Stimulated activated CD8-positive, alpha-beta memory T cell treated with anti-CD3 and anti-CD28 coated beads, Interleukin-15, amount 100 ng/mL, for 4 hours (primary cell): ENCODE data around the gene LUZP1.

ENCODE experiments used
- DNase-seq, 2 donors: peaks; one replicate each; pipeline ENCODE4 v3.0.0-alpha.2; 2020; ENCODE audit warnings: low read depth in 2 of 2

LUZP1 gene

DNA sequence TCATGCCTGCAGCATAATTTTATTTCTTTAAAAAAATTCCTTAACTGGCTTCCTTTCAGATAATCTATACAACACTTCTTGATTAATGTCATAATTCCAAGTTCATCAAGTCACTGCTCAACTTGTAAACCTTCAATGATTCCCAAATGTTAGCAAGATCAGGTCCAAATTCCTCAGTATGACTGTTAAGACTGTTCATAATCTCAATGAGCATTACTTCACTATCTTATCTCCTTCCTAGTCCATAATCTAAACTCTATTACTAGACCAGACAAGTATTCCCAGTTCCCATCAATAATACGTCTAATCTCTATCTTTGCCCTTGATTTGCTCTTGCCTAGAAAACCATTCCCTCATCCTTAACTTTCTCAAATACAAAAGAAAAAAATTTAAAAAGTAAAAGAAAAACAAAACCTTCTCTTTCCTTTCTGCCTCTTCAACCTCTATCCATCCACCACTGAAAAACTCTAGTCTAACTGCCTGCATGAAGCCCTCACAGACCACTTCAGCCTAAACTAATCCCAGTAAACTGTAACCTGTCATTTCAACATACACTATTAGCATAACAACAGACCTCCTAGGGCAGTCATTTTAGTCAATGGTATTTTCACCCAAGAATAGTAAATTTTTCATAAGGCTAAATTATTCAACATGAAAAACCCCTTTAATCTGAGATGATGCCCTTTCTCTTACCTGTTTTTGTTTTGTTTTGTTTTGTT, 15.5 kb downstream of the LUZP1 start:
- no peak for DNase-seq

DNA sequence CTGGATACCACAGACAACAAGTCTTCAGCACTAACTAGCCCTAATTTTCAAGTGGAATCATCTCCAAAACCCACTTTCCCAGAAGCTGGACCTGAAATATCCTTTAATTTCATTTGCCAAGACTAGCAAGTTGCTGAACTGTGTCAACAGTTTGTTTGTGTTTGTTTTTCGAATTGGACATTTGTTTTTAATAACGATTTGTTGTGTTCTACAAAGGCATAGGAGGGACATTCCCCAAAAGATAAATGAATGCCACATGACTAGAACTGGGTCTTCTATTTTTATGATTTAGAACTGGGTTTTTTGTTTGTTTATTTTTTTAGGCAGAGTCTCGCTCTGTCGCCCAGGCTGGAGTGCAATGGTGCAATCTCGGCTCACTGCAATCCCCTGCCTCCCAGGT, 17.9 kb downstream of the LUZP1 start:
- DNase-seq = no peak

DNA sequence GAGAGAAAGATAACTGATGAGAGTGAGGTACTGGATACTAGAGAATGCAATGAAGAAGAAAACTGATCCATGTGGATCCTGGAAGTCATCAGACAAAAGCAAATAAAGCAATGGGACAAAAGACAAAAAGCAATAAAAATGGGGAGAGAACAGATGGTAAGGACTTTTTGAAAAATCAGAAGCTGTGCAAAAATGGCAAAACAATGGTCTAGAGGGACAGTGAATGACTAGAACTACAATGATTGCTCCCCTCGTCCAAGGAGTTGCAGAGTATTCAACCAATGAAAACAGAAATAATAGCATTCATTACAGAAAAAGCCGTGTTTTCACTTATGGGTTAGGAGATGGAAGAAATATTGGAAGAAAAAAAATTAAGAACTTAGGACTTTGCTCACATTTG, 18.5 kb downstream of the LUZP1 start:
- no peak for DNase-seq

DNA sequence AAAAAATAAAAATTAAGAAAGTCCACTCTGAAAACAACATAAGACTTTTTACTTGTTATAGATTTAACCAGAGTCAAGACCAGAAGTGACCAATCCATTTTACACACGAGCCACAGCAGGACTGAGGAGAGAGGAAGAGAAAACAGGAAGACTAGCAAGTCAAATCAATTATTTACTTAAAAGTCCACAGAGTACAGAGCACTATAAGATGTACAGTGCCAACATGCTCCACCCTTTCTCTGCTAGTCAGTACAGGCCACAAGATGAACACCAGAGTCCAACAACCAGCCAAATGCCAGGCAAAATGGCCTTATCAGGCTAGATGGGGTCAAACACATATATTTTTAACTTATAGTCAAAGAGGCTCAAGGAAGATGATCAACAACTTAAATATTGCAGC, 19.5 kb downstream of the LUZP1 start:
- DNase-seq = no peak

DNA sequence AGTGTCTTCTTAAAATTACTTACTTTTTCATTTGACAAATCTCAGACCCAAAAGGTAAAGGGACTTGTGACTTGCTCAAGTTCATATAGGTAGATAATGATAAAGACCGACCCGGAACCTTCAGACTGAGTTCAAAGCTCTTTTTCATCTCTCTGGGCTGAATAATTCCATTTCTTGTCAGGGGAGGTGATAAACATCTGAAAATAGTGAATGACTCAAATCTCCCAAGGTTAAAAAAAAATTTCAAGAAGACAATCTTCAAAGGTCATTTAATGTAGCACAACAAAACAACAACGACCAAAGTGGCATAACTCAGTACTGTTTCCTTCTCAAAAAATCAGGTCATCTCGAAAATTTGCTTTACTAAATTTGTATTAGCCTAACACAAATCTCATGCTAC, 20.6 kb downstream of the LUZP1 start:
- no peak for DNase-seq

DNA sequence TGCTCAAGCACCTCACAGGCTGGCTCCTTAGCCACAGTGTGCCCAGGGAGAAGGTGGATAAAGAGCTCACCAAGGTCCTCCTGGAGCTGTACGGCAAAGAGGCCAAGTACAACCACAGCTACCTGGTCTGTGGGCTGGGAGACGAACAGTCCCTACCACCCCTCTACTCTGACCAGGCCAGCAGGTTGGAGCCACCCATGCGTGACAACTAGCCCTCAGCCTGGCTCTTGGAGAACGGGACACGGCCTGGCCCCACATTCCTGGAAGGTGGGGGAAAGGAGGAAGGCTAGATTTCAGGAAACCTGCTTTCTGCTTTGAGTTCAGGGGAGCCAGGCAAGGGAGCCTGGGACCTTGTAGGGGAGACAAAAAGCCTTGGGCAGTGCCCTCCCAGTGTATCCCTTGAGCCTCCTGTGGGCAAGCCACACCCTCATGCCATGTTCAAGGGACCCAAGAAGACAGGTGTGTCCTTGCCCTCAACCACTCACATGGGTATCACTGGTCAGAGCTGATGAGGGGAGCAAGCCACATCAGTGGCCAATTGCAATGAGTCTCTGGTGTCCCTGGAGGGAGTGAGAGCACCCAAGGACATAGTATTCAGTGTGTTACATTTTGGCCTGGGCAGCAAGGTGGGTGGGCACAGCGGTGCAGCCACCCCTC, 27.6 kb downstream of the LUZP1 start:
- DNase-seq = no peak

DNA sequence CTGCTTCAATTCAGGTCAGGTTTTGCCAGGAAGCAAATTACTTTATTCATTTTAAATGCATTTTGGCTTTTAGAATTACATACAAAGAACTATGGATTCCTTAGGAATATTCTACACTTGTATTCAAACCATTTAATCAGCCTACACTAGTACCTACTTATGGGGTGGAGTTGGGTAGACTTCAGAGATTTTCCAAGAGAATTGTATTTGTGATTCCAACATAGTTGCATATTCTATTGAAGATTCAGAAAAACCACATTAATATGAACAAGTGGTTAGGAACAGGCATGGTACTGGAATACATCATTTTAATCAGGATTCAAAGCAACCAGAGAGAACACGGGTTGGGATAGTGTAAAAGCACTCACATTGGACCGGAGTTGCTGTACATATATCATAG, 33.4 kb downstream of the LUZP1 start:
- DNase-seq = no peak

DNA sequence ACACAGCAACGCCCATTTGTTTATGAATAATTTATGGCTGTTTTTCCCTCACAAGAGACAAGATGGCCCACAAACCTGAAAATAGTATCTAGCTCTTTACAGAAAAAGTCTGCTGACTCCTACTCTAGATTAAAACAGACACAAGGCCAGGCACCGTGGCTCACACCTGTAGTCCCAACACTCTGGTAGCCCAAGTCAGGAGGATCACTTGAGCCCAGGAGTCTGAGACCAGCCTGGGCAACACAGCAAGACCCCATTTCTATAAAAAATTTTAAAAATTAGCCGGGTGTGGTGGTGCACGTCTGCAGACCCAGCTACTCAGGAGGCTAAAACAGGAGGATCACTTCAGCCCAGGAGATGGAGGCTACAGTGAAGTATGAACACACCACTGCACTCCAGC, 34.6 kb downstream of the LUZP1 start:
- DNase-seq = no peak

DNA sequence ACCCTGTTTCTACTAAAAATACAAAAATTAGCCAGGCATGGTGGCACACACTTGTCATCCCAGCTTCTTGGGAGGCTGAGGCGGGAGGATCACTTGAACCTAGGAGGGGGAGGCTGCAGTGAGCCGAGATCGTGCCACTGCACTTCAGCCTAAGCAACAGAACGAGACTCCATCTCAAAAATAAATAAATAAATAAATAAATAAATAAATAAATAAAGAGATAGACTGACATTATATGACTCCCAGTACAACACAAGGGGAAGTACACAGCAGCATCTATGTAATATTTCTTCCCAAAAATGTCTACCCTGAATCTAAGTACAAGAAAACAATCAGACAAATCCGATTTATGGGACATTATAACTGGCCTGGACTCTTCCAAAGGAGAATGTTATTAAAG, 35.1 kb downstream of the LUZP1 start:
- no peak for DNase-seq

DNA sequence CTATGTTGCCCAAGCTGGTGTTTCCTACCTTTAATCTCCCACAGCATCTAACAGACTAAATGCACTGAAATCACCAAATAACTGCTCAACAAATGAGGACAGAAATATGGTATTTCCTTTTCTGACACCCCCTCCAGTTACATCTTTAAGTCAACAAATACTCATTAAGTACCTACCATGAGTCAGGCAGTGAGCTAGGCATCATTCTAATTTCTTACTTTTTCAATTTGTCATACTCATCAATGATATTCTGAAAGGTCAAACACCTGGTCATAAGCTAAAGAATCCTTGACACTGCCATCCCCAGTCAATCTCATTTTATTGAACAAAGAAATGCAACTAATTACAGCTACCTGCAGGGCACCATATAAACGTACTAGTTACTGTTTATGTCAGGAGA, 36.6 kb downstream of the LUZP1 start:
- no peak for DNase-seq

DNA sequence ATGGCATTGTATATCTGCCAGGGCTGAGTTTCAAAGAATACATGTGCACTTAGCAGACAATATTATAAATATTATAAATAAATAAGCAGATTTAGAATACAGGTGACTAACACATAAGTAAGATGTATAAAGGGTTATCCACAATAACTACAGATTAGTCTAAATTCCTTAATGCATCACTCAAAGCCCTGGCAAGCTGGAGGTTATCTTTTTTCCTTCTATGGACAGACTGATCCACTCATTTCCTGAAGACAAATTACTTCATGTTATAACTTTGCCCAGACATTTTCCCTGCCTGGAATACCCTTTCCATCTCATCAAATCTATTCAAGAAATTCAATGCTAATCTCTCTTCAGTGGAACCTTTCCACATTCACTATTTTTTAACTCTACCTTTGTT, 38.8 kb downstream of the LUZP1 start:
- DNase-seq = no peak

DNA sequence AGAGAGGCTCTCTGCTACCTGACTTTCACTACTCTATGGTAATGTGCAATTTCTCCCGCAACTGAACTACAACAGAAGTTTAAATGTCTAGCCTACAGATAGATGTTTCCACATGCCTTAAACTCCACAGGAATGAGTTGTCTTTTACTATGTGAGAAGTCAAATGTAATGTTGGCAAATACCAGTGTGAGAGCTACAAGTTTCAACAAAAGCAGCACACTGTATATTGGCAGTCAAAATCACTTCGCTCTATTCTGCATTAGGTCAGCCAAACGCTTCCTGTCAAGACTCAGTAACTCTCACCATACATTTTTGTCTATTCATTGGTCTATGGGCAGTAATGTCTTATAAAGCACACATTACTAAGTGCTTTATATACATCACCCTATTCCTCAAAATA, 41.9 kb downstream of the LUZP1 start:
- no peak for DNase-seq

DNA sequence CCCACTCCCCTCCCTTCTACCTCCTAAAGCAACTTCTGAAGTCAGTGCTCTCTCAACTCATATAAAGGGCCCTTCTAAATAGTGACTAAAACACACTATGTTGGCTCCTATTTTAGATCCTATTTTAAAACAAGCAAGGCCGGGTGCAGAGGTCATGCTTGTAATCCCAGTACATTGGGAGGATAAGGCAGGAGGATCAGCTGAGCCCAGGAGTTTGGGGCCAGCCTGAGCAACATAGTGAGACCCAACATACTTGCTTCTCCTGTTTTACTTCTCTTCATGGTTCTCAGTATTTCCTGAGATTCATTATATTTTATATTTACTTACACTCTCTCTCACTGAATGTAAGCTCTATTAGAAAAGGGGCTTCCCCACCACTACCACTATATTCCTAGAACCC, 42.5 kb downstream of the LUZP1 start:
- no peak for DNase-seq

DNA sequence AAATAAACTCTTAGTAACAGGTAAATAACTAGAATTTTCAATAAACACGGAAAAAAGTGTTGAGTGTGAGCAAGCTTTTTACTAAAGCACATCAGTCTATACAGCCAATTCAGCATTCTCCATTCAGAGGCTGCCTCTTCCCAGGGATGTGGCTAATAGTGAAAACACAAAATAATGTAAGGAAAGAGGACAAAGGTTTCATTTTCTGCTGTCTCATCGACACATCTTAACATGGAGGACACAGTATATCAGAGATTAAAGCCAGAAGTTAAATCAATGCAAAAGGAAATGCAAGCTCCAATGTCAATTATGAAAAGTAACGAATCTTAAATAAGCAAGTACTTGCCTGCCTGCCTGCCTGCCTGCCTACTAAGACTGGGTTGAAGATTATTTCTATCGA, 43.2 kb downstream of the LUZP1 start:
- DNase-seq = no peak

DNA sequence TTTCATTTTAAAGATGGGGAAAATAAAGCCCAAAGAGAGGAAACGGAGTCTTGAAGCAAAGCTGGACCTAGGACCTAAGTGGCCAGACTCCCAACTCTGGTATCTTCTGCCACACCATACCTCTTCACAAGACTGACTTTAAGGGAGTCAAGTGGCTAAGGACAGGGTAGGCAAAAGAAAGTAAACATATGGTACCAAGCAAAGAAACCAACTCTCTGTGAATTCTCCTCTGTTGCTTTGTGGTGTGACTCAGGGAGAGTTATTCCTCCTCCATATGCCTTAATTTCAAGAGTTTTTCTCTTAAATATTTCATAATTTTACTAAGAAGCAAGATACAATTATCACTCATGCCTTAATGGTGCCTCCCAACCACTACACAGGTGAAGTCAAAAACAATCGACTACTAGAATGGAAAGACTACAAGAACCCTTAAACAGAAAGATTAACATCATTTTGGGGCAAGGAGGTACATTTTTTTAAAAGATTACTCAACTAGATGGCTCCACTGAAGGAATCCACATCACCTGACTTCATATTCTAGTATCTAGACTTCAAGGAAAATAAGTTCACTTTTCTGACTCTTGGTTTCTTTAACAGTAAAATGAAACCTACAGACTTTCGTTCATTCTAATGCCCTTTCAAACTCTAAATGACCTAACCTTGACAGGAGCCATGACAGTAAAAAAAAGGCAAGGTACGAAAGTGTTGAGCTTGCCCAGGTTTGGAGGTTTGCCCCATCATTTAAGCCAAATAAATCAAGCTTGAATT, 44.2 kb downstream of the LUZP1 start:
- DNase-seq = no peak

DNA sequence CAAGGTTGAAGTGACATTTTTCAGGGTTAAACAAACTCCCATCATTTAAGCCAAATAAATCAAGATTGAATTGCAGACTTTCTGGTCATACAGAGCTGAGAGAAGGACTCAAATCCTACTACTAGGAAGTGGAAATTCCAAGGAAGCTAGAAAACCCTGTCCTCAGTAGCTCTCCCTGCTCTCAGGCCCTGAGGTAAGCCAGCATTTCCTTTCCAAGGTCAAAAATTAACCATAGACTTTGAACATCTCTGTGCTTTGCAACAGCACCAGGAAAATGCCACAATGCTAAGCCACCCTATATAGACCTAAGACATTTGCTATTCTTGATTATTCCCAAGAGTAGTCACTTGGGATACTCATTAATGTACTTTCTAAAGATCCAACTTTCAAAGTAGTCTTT, 45.1 kb downstream of the LUZP1 start:
- DNase-seq = no peak

DNA sequence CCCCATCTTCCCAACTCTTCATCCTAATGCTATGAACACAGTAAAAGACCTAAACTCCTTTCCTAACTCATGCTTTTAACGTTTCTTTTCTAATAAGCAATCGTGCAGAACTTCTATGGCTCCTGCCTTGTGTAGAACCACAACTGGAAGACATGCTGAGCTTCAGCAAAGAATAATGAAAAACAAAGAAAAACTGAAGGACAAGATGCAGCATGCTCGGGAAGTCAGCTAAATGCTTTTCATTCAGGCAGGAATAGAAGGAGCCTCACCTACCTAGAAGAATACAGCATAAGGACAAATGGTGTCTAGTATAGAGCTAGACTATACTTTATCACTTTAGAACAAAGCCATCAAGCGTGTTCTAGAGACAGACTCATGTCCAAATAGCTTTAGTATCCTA, 45.9 kb downstream of the LUZP1 start:
- no peak for DNase-seq

DNA sequence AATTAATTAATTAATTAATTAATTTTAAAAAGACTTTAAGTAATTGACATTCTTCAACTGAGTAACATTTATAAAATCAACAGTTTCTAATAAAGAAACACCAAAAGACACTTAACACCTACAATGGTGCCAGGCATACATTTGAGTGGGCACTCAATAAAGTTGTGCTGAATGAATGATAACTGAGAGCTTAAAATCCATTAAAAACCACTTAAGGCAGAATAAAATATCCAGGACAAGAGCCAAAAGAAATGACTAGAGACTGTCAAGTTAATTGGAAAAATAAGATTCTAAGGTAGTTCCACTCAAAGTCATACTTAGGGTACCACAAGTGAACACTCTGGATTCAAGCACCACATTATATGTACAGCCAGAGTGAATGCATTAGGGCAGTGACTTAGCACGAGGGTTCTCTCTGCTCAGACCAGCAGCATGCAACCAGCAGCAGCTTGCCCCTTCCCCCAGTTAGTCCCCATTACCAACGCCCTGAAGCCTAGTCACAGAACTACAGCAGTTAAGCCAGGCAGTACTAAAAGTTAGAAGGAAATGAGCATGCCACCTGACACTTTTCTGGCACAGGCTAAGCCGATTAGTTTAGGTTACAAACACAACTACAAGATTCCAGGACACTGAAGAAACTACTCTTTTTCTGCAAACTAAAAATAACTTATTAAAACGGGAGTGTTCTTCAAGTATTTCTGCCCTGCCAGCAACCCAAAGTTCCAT, 46.5 kb downstream of the LUZP1 start:
- no peak for DNase-seq

DNA sequence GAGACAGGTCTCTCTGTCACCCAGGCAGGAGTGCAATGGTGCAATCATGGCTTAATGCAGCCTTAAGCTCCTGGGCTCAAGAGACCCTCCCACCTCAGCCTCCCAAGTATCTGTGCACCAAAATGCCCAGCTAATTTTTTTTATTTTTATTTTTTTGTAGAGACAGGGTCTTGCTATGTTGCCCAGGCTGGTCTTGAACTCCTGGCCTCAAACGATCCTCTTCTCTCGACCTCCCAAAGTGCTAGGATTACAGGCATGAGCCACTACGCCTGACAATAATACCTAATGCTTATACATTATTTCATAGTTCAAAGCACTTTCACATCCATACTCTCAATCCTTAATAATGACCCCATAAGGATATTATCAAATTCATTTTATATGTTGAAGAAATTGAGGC, 48.3 kb downstream of the LUZP1 start:
- DNase-seq = no peak

DNA sequence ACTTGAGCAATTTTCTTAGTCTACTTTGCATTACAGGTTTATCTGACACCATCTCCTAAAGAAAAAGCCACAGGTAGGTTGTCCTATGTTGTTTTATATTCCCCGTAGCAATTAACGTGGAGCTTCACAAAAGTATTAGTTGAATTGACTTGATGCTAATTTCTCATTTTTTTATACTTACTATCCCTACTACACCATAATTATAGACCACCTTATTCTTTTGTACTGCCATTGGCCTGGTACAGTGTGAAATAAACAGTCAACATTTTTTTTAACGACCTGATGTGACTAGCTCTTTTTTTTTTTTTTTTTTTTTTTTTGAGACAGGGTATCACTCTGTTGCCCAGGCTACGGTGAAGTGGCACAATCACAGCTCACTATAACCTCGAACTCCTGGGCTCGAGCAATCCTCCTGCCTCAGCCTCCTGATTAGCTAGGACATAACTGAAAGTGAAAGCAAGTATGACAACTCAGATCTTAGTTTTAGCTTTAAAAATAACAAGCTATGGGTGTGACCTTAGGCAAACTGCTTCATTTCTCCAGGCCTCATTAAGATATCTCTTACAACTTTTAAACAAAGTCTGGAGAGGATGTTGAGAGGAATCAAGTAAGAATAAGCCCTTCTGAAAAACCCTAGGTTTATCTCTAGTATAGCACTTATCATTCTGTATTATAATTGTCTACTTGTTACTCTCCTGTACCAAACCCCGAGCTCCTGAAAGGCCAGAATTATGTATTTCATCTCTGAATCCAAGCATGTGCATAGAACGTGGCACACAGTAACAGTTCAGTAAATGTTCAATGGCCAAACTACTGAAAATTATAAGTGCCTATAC, 49.5 kb downstream of the LUZP1 start:
- no peak for DNase-seq

DNA sequence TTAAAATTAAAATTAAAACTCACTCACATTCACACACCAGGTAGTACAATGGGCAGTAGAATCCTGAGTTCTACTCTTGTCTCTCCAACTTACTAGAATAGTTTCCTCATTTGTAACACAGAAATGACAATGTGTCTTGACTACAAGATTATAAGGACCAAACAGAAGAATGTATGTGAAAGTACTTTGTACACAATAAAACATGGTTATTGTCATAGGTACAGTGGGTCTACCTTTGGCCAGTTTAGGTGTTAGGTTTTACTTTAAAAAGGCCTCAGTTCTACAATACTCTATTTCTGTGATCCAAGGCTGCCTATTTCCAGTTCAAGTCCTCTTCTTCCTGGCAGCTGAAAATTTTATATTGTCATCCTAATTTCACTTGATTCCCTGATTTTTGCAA, 50.2 kb downstream of the LUZP1 start:
- DNase-seq = no peak
